Panc1 (cell line): ENCODE data around the gene TUBA3C.

Experiments used
- POLR2AphosphoS5 ChIP-seq: IDR thresholded peaks from 2 replicates; pipeline ENCODE4 v1.6.1; 2012; ENCODE audit warnings: mild to moderate bottlenecking, low read depth, low read length, moderate library complexity
- SIN3A ChIP-seq: IDR thresholded peaks from 2 replicates; pipeline ENCODE4 v1.6.1; 2012; ENCODE audit warnings: low read depth, mild to moderate bottlenecking, low read length, moderate library complexity, borderline replicate concordance; ENCODE audit not compliant: insufficient read depth
- TCF7L2 ChIP-seq: IDR thresholded peaks from 2 replicates; pipeline ENCODE4 v1.6.1; 2011; ENCODE audit warnings: mild to moderate bottlenecking, low read depth, low read length, inconsistent platforms
- TF ChIP-seq, protein P1 (sequence below): fragments of 450-650 bp; IDR thresholded peaks from 2 replicates; pipeline ENCODE4 v1.5.1; 2017; ENCODE audit warnings: mild to moderate bottlenecking
- TF ChIP-seq, protein P2 (sequence below), 2 experiments: IDR thresholded peaks; 2 replicates each; pipeline ENCODE4 v1.6.1; 2011 to 2012; ENCODE audit warnings: low read depth in 2 of 2, control low read depth in 1 of 2, low read length in 1 of 2, mild to moderate bottlenecking in 1 of 2, moderate library complexity in 1 of 2; ENCODE audit not compliant: insufficient read depth in 1 of 2

DNA sequence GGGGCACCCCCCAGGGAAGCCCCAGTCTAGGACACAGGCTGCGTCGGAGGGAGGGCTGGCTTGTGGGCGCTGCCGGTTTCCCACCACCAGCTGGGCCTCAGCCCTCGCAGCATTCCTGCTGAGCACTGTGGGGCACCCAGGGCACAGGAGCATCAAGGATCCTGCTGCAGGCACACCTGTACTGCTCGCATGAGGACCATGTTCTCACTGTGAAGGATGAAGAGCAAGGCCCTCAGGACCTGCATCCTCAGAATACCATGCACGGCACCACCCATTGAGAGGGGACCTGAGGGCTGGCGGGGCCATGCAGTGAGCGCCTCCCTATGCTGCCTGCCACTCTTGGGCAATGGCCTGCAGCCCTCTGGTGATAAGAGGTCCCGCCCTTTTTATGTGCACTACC lies 31.4 kb downstream of the TUBA3C start:
- TF ChIP-seq, protein P1, sequence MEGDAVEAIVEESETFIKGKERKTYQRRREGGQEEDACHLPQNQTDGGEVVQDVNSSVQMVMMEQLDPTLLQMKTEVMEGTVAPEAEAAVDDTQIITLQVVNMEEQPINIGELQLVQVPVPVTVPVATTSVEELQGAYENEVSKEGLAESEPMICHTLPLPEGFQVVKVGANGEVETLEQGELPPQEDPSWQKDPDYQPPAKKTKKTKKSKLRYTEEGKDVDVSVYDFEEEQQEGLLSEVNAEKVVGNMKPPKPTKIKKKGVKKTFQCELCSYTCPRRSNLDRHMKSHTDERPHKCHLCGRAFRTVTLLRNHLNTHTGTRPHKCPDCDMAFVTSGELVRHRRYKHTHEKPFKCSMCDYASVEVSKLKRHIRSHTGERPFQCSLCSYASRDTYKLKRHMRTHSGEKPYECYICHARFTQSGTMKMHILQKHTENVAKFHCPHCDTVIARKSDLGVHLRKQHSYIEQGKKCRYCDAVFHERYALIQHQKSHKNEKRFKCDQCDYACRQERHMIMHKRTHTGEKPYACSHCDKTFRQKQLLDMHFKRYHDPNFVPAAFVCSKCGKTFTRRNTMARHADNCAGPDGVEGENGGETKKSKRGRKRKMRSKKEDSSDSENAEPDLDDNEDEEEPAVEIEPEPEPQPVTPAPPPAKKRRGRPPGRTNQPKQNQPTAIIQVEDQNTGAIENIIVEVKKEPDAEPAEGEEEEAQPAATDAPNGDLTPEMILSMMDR: no peak
- TF ChIP-seq TCF7L2 (no peak), POLR2AphosphoS5 (no peak), SIN3A (no peak)
- TF ChIP-seq, protein P2, sequence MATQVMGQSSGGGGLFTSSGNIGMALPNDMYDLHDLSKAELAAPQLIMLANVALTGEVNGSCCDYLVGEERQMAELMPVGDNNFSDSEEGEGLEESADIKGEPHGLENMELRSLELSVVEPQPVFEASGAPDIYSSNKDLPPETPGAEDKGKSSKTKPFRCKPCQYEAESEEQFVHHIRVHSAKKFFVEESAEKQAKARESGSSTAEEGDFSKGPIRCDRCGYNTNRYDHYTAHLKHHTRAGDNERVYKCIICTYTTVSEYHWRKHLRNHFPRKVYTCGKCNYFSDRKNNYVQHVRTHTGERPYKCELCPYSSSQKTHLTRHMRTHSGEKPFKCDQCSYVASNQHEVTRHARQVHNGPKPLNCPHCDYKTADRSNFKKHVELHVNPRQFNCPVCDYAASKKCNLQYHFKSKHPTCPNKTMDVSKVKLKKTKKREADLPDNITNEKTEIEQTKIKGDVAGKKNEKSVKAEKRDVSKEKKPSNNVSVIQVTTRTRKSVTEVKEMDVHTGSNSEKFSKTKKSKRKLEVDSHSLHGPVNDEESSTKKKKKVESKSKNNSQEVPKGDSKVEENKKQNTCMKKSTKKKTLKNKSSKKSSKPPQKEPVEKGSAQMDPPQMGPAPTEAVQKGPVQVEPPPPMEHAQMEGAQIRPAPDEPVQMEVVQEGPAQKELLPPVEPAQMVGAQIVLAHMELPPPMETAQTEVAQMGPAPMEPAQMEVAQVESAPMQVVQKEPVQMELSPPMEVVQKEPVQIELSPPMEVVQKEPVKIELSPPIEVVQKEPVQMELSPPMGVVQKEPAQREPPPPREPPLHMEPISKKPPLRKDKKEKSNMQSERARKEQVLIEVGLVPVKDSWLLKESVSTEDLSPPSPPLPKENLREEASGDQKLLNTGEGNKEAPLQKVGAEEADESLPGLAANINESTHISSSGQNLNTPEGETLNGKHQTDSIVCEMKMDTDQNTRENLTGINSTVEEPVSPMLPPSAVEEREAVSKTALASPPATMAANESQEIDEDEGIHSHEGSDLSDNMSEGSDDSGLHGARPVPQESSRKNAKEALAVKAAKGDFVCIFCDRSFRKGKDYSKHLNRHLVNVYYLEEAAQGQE (IDR thresholded peaks at IDR 0.05; ENCODE audit: insufficient read depth in 1 of 2, low read depth in 2 of 2, low read length in 1 of 2): no peak
